ENCODE results near the gene ZNF800.

The ZNF800 gene

GRCh38 chr7:127418459-127418858 lies 26.0 kb upstream of the ZNF800 start:
- H3K14ac ChIP-seq (ENCODE audit: low read length in 2 of 2), result no peak overlapping the region
- no peak overlapping the region for H3K18ac ChIP-seq (ENCODE audit: low read depth in 1 of 2, low read length in 2 of 2)
- H4K91ac ChIP-seq (ENCODE audit: low read length), result no peak overlapping the region
- no peak overlapping the region for H2AFZ ChIP-seq (ENCODE audit: low read depth, low read length)
- DNase-seq, result no peak
- no peaks in the 10 kb centered on the region for H3K79me1 ChIP-seq (replicated peaks; ENCODE audit: low read length, poor library complexity, severe bottlenecking)
- no peak overlapping the region for H3K27ac ChIP-seq (ENCODE audit: low read length, poor library complexity, severe bottlenecking)
- no peak overlapping the region for H3K23ac ChIP-seq (ENCODE audit: low read length in 2 of 2)
- no peak overlapping the region for H2BK12ac ChIP-seq (ENCODE audit: low read length in 2 of 2)
- H3K4ac ChIP-seq (ENCODE audit: low read depth in 1 of 2, low read length in 2 of 2), result no peak overlapping the region
- no peaks in the 10 kb centered on the region for H3K36me3 ChIP-seq (ENCODE audit: control insufficient read depth in 1 of 2, insufficient read depth in 2 of 2, low read depth in 1 of 2, low read length in 2 of 2)
- no peaks in the 10 kb centered on the region for H3K4me1 ChIP-seq (ENCODE audit: control insufficient read depth, insufficient read depth, low read depth, low read length)
- WGBS, result 97% methylated on average over 1 of the region's 2 CpGs
- H3K27me3 ChIP-seq (ENCODE audit: control insufficient read depth in 1 of 2, insufficient read depth in 1 of 2, low read length in 2 of 2), result no peaks in the 10 kb centered on the region
- no peak overlapping the region for H3K4me2 ChIP-seq (ENCODE audit: low read length, poor library complexity, severe bottlenecking)
- no peaks in the 10 kb centered on the region for H3K9me3 ChIP-seq (ENCODE audit: control insufficient read depth, low read length)
- H4K8ac ChIP-seq (ENCODE audit: low read length), result no peak overlapping the region
- H2BK15ac ChIP-seq (ENCODE audit: low read depth, poor library complexity, severe bottlenecking), result no peak overlapping the region
- H2AK5ac ChIP-seq (ENCODE audit: low read length, severe bottlenecking), result no peak overlapping the region
- H3K9ac ChIP-seq (ENCODE audit: low read length), result no peak overlapping the region
- H3K4me3 ChIP-seq (ENCODE audit: insufficient read depth in 1 of 2, low read depth in 1 of 2, low read length in 2 of 2), result no peak overlapping the region
- H2BK5ac ChIP-seq (ENCODE audit: low read depth, low read length, poor library complexity, severe bottlenecking), result no peak overlapping the region
- no peak overlapping the region for H2BK120ac ChIP-seq (ENCODE audit: low read depth, low read length)

- Histone ChIP-seq H3K79me1 (replicated peaks; ENCODE audit: low read length, poor library complexity, severe bottlenecking) (no peaks in the 10 kb centered on the region), H3K9me3 (ENCODE audit: control insufficient read depth, low read length) (no peaks in the 10 kb centered on the region), H2BK120ac (ENCODE audit: low read depth, low read length) (no peak overlapping the region), H4K8ac (ENCODE audit: low read length) (no peak overlapping the region), H3K4me1 (ENCODE audit: control insufficient read depth, insufficient read depth, low read depth, low read length) (no peaks in the 10 kb centered on the region), H4K91ac (ENCODE audit: low read length) (no peak overlapping the region), H3K36me3 (ENCODE audit: control insufficient read depth in 1 of 2, insufficient read depth in 2 of 2, low read depth in 1 of 2, low read length in 2 of 2) (no peaks in the 10 kb centered on the region), H3K4ac (ENCODE audit: low read depth in 1 of 2, low read length in 2 of 2) (no peak overlapping the region), H2AK5ac (ENCODE audit: low read length, severe bottlenecking) (no peak overlapping the region), H3K27ac (ENCODE audit: low read length, poor library complexity, severe bottlenecking) (no peak overlapping the region), H3K23ac (ENCODE audit: low read length in 2 of 2) (no peak overlapping the region), H3K27me3 (ENCODE audit: control insufficient read depth in 1 of 2, insufficient read depth in 1 of 2, low read length in 2 of 2) (no peaks in the 10 kb centered on the region), H3K18ac (ENCODE audit: low read depth in 1 of 2, low read length in 2 of 2) (no peak overlapping the region), H2BK5ac (ENCODE audit: low read depth, low read length, poor library complexity, severe bottlenecking) (no peak overlapping the region), H2BK15ac (ENCODE audit: low read depth, poor library complexity, severe bottlenecking) (no peak overlapping the region), H3K4me2 (ENCODE audit: low read length, poor library complexity, severe bottlenecking) (no peak overlapping the region), H3K9ac (ENCODE audit: low read length) (no peak overlapping the region), H3K14ac (ENCODE audit: low read length in 2 of 2) (no peak overlapping the region), H3K4me3 (ENCODE audit: insufficient read depth in 1 of 2, low read depth in 1 of 2, low read length in 2 of 2) (no peak overlapping the region), H2BK12ac (ENCODE audit: low read length in 2 of 2) (no peak overlapping the region), H2AFZ (ENCODE audit: low read depth, low read length) (no peak overlapping the region)
- no peak for DNase-seq
- 84% methylated on average over 4 of the region's 4 CpGs for WGBS
Measured at GRCh38 chr7:127417346-127417745, 24.8 kb upstream of the ZNF800 start.

- Histone ChIP-seq H3K18ac (ENCODE audit: low read depth in 1 of 2, low read length in 2 of 2) (no peak overlapping the region), H2AK5ac (ENCODE audit: low read length, severe bottlenecking) (no peak overlapping the region), H2AFZ (ENCODE audit: low read depth, low read length) (no peak overlapping the region), H3K9ac (ENCODE audit: low read length) (no peak overlapping the region), H2BK120ac (ENCODE audit: low read depth, low read length) (no peak overlapping the region), H3K36me3 (ENCODE audit: control insufficient read depth in 1 of 2, insufficient read depth in 2 of 2, low read depth in 1 of 2, low read length in 2 of 2) (no peaks in the 10 kb centered on the region), H3K4me2 (ENCODE audit: low read length, poor library complexity, severe bottlenecking) (no peak overlapping the region), H2BK15ac (ENCODE audit: low read depth, poor library complexity, severe bottlenecking) (no peak overlapping the region), H4K8ac (ENCODE audit: low read length) (no peak overlapping the region), H3K23ac (ENCODE audit: low read length in 2 of 2) (no peak overlapping the region), H3K4me1 (ENCODE audit: control insufficient read depth, insufficient read depth, low read depth, low read length) (no peaks in the 10 kb centered on the region), H2BK12ac (ENCODE audit: low read length in 2 of 2) (no peak overlapping the region), H3K27ac (ENCODE audit: low read length, poor library complexity, severe bottlenecking) (no peak overlapping the region), H3K4me3 (ENCODE audit: insufficient read depth in 1 of 2, low read depth in 1 of 2, low read length in 2 of 2) (no peak overlapping the region), H3K14ac (ENCODE audit: low read length in 2 of 2) (peak overlapping the region in 1 of 2 experiments; percentile 53), H3K9me3 (ENCODE audit: control insufficient read depth, low read length) (no peaks in the 10 kb centered on the region), H3K79me1 (replicated peaks; ENCODE audit: low read length, poor library complexity, severe bottlenecking) (no peaks in the 10 kb centered on the region), H3K4ac (ENCODE audit: low read depth in 1 of 2, low read length in 2 of 2) (no peak overlapping the region), H3K27me3 (ENCODE audit: control insufficient read depth in 1 of 2, insufficient read depth in 1 of 2, low read length in 2 of 2) (no peaks in the 10 kb centered on the region), H4K91ac (ENCODE audit: low read length) (no peak overlapping the region), H2BK5ac (ENCODE audit: low read depth, low read length, poor library complexity, severe bottlenecking) (no peak overlapping the region)
- DNase-seq, result no peak
- 94% methylated on average over 3 of the region's 4 CpGs for WGBS
Measured at GRCh38 chr7:127415060-127415742, 22.7 kb upstream of the ZNF800 start.

- H2AK5ac ChIP-seq (ENCODE audit: low read length, severe bottlenecking), result no peak overlapping the region
- no peak overlapping the region for H3K4me3 ChIP-seq (ENCODE audit: insufficient read depth in 1 of 2, low read depth in 1 of 2, low read length in 2 of 2)
- H4K8ac ChIP-seq (ENCODE audit: low read length), result no peak overlapping the region
- H4K91ac ChIP-seq (ENCODE audit: low read length), result no peak overlapping the region
- no peak overlapping the region for H2BK12ac ChIP-seq (ENCODE audit: low read length in 2 of 2)
- no peak overlapping the region for H3K4me2 ChIP-seq (ENCODE audit: low read length, poor library complexity, severe bottlenecking)
- no peak overlapping the region for H3K27ac ChIP-seq (ENCODE audit: low read length, poor library complexity, severe bottlenecking)
- H3K14ac ChIP-seq (ENCODE audit: low read length in 2 of 2), result no peak overlapping the region
- H3K27me3 ChIP-seq (ENCODE audit: control insufficient read depth in 1 of 2, insufficient read depth in 1 of 2, low read length in 2 of 2), result no peaks in the 10 kb centered on the region
- no peaks in the 10 kb centered on the region for H3K4me1 ChIP-seq (ENCODE audit: control insufficient read depth, insufficient read depth, low read depth, low read length)
- no peaks in the 10 kb centered on the region for H3K9me3 ChIP-seq (ENCODE audit: control insufficient read depth, low read length)
- H2BK120ac ChIP-seq (ENCODE audit: low read depth, low read length), result no peak overlapping the region
- no peaks in the 10 kb centered on the region for H3K79me1 ChIP-seq (replicated peaks; ENCODE audit: low read length, poor library complexity, severe bottlenecking)
- H3K9ac ChIP-seq (ENCODE audit: low read length), result no peak overlapping the region
- H3K23ac ChIP-seq (ENCODE audit: low read length in 2 of 2), result no peak overlapping the region
- H2BK5ac ChIP-seq (ENCODE audit: low read depth, low read length, poor library complexity, severe bottlenecking), result no peak overlapping the region
- no peaks in the 10 kb centered on the region for H3K36me3 ChIP-seq (ENCODE audit: control insufficient read depth in 1 of 2, insufficient read depth in 2 of 2, low read depth in 1 of 2, low read length in 2 of 2)
- no peak for DNase-seq
- H2AFZ ChIP-seq (ENCODE audit: low read depth, low read length), result no peak overlapping the region
- no peak overlapping the region for H3K18ac ChIP-seq (ENCODE audit: low read depth in 1 of 2, low read length in 2 of 2)
- no peak overlapping the region for H3K4ac ChIP-seq (ENCODE audit: low read depth in 1 of 2, low read length in 2 of 2)
- 93% methylated on average over 2 of the region's 2 CpGs for WGBS
- no peak overlapping the region for H2BK15ac ChIP-seq (ENCODE audit: low read depth, poor library complexity, severe bottlenecking)
Measured at GRCh38 chr7:127413962-127414361, 21.5 kb upstream of the ZNF800 start.
